Caco-2 (cell line): ENCODE data around the gene ZDHHC14. TPM values are rescaled to one million over a fixed set of nuclear protein-coding genes. Genes with fewer than 3 reads are reported as not detected.

Source experiments
- BruUV-seq: library from RNA; stranded (reverse); fragments of 400-500 nt; replicated peaks from 2 replicates; lab custom pipeline; 2021; lab: Mats Ljungman, UMichigan
- CTCF ChIA-PET: fragments of 300-600 bp; sonication (Branson Sonifier 250); formaldehyde crosslinking; loops from one replicate; lab custom pipeline; 2022; ENCODE audit warnings: antibody characterized with exemption; lab: Charles Lee
- POLR2A ChIA-PET: fragments of 300-600 bp; sonication (Branson Sonifier 250); formaldehyde crosslinking; loops from one replicate; lab custom pipeline; 2022; ENCODE audit warnings: antibody characterized with exemption; lab: Charles Lee
- DNase-seq, 2 experiments: peaks; one replicate each; pipeline versions ENCODE4 v3.0.0 to v3.0.0-alpha.2; 2020 to 2022
- H3K27me3 ChIP-seq: replicated peaks from 2 replicates; pipeline ENCODE4 v1.6.0; 2011; ENCODE audit warnings: low read length; ENCODE audit not compliant: control insufficient read depth, insufficient read depth
- H3K36me3 ChIP-seq: 2 replicates; pipeline ENCODE4 v1.5.1; 2011; ENCODE audit warnings: low read length; ENCODE audit not compliant: control insufficient read depth, insufficient read depth
- H3K4me1 ChIP-seq: fragments of 250-450 bp; sonication (Bioruptor Pico); 2 replicates; pipeline ENCODE4 v1.5.1; 2020; ENCODE audit warnings: mild to moderate bottlenecking
- H3K4me3 ChIP-seq: 2 replicates; pipeline ENCODE4 v1.5.1; 2011; ENCODE audit warnings: low read depth, mild to moderate bottlenecking, control low read depth, low read length
- H3K9me3 ChIP-seq: fragments of 250-450 bp; sonication (Bioruptor Pico); 2 replicates; pipeline ENCODE4 v1.5.1; 2020; ENCODE audit warnings: mild to moderate bottlenecking, moderate library complexity
- H3K27ac Mint-ChIP-seq: one replicate; pipeline ENCODE4 v1.8.0; 2022; ENCODE audit warnings: mixed read lengths; ENCODE audit not compliant: unreplicated experiment
- H3K27me3 Mint-ChIP-seq: one replicate; pipeline ENCODE4 v1.8.0; 2022; ENCODE audit warnings: mixed read lengths; ENCODE audit not compliant: insufficient read depth, unreplicated experiment
- H3K36me3 Mint-ChIP-seq: one replicate; pipeline ENCODE4 v1.8.0; 2022; ENCODE audit warnings: mild to moderate bottlenecking, mixed read lengths; ENCODE audit not compliant: insufficient read depth, unreplicated experiment
- H3K4me1 Mint-ChIP-seq: one replicate; pipeline ENCODE4 v1.8.0; 2022; ENCODE audit warnings: low read depth, mixed read lengths; ENCODE audit not compliant: unreplicated experiment
- H3K4me3 Mint-ChIP-seq: one replicate; pipeline ENCODE4 v1.8.0; 2022; ENCODE audit warnings: mild to moderate bottlenecking, moderate library complexity, mixed read lengths; ENCODE audit not compliant: unreplicated experiment
- H3K9me3 Mint-ChIP-seq: one replicate; pipeline ENCODE4 v1.8.0; 2022; ENCODE audit warnings: mixed read lengths; ENCODE audit not compliant: unreplicated experiment
- CTCF ChIP-seq, 2 experiments: fragments of 200-600 bp in 1 of 2; IDR thresholded peaks; 1 replicate in 1 of 2; 2 replicates in 1 of 2; pipeline versions ENCODE4 v1.5.1 to v1.8.0; 2011 to 2022; ENCODE audit warnings: antibody characterized with exemption in 1 of 2, control low read depth in 1 of 2, inconsistent platforms in 1 of 2, low read depth in 1 of 2, low read length in 1 of 2, mild to moderate bottlenecking in 1 of 2, moderate library complexity in 1 of 2; ENCODE audit not compliant: insufficient read depth in 1 of 2, severe bottlenecking in 1 of 2, unreplicated experiment in 1 of 2
- intact Hi-C: fragments of 100-400 bp; cut with micrococcal nuclease; formaldehyde crosslinking; loops from one replicate; pipeline ENCODE4 v1.10.0; 2022; ENCODE audit not compliant: unreplicated experiment
- total RNA-seq: library from RNA; stranded (reverse); gene quantifications from 2 replicates; pipeline ENCODE4 v1.2.3, GENCODE V29; 2022

Gene ZDHHC14
- total RNA-seq, 1 experiment from 2014 or later, result 22.1 TPM

GRCh38 chr6:157478926-157479325 lies 97.9 kb downstream of the ZDHHC14 start:
- Mint-ChIP-seq H3K9me3 (no peaks in the 10 kb centered on the region), H3K4me1 (no peaks in the 10 kb centered on the region), H3K27ac (no peak overlapping the region), H3K27me3 (no peaks in the 10 kb centered on the region), H3K36me3 (no peaks in the 10 kb centered on the region), H3K4me3 (no peak overlapping the region)
- Histone ChIP-seq H3K4me1 (no peaks in the 10 kb centered on the region), H3K4me3 (no peak overlapping the region), H3K9me3 (no peaks in the 10 kb centered on the region), H3K27me3 (no peaks in the 10 kb centered on the region), H3K36me3 (0 out of 2 replicates have a peak, but pooled peaks cover 2% of the 10 kb centered on the region)
- ChIA-PET CTCF (no interaction called here), POLR2A (no interaction called here)
- TF ChIP-seq CTCF (IDR thresholded peaks at IDR 0.05; ENCODE audit: insufficient read depth in 1 of 2, low read depth in 1 of 2, low read length in 1 of 2, severe bottlenecking in 1 of 2, unreplicated experiment in 1 of 2), result no peak
- no TSS peak for BruUV-seq
- no peak for DNase-seq
- intact Hi-C loops, result no loop called here

DNA sequence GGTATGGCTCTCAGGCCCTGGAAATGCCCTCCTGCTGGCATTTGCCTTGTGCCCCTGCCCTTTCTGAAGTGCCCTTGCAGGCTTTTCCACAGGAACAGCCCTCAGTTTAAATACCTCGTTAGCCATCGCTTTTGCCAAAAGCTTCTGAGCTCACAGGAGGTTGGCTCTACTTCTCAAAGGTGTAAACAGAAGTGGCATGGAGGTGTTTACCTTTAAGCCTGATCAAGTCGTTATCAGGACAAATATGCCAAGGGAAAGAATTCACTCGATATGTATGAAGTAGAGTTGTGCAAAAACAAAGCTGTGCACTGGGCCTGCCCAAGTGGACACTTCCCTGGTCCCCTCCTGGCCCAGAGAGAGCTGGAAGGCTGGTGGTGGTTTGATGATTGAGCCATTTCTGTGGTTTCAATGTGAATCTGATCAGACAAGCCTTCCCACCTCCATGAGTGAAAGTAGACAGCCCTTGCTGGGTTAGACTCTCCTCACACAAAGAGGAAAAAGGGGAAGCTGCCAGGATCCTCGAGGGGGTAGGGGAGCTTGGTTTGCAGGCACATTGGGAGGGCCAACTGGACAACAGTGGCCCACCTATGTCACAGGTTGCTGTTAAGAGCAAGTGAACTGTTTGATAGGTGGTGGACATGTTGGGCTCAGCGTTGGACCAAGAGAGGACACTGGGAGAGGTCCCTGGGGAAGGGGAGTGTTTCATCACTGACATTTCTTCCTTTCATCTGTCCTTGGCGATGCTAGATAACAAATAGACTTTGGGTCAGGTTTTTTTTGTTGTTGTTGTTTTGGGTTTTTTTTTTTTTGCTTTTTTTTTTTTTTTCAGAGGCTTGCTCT lies 98.7 kb downstream of the ZDHHC14 start:
- no TSS peak for BruUV-seq
- no peaks in the 10 kb centered on the region for H3K27me3 ChIP-seq
- Mint-ChIP-seq H3K27ac (no peak overlapping the region), H3K27me3 (no peaks in the 10 kb centered on the region), H3K9me3 (no peaks in the 10 kb centered on the region), H3K36me3 (no peaks in the 10 kb centered on the region), H3K4me3 (no peak overlapping the region), H3K4me1 (no peaks in the 10 kb centered on the region)
- H3K4me3 ChIP-seq, result no peak overlapping the region
- H3K36me3 ChIP-seq, result 0 out of 2 replicates have a peak, but pooled peaks cover 2% of the 10 kb centered on the region
- no peaks in the 10 kb centered on the region for H3K9me3 ChIP-seq
- CTCF ChIA-PET, result no interaction called here
- intact Hi-C loops, result no loop called here
- H3K4me1 ChIP-seq, result no peaks in the 10 kb centered on the region
- no peak for TF ChIP-seq CTCF (IDR thresholded peaks at IDR 0.05; ENCODE audit: insufficient read depth in 1 of 2, low read depth in 1 of 2, low read length in 1 of 2, severe bottlenecking in 1 of 2, unreplicated experiment in 1 of 2)
- POLR2A ChIA-PET, result no interaction called here
- DNase-seq, result no peak

- H3K27me3 ChIP-seq, result no peaks in the 10 kb centered on the region
- Mint-ChIP-seq H3K4me3 (no peak overlapping the region), H3K9me3 (no peaks in the 10 kb centered on the region), H3K27me3 (no peaks in the 10 kb centered on the region), H3K27ac (peak overlapping the region; percentile 35), H3K36me3 (no peaks in the 10 kb centered on the region), H3K4me1 (no peaks in the 10 kb centered on the region)
- ChIA-PET POLR2A (no interaction called here), CTCF (no interaction called here)
- no peak for DNase-seq
- H3K4me1 ChIP-seq, result no peaks in the 10 kb centered on the region
- H3K36me3 ChIP-seq, result 0 out of 2 replicates have a peak, but pooled peaks cover 2% of the 10 kb centered on the region
- BruUV-seq, result no TSS peak
- no peak for TF ChIP-seq CTCF (IDR thresholded peaks at IDR 0.05; ENCODE audit: insufficient read depth in 1 of 2, low read depth in 1 of 2, low read length in 1 of 2, severe bottlenecking in 1 of 2, unreplicated experiment in 1 of 2)
- H3K9me3 ChIP-seq, result no peaks in the 10 kb centered on the region
- H3K4me3 ChIP-seq, result no peak overlapping the region
- intact Hi-C loops, result no loop called here
Measured at GRCh38 chr6:157481189-157481864, 100.3 kb downstream of the ZDHHC14 start.
